ENCODE measurements around the gene APRT. TPM values are rescaled to one million over a fixed set of nuclear protein-coding genes. Genes with fewer than 3 reads are reported as not detected.

Gene APRT
- total RNA-seq, 1 donor from 2014 or later = 54.4 TPM

- TF ChIP-seq, protein P1, sequence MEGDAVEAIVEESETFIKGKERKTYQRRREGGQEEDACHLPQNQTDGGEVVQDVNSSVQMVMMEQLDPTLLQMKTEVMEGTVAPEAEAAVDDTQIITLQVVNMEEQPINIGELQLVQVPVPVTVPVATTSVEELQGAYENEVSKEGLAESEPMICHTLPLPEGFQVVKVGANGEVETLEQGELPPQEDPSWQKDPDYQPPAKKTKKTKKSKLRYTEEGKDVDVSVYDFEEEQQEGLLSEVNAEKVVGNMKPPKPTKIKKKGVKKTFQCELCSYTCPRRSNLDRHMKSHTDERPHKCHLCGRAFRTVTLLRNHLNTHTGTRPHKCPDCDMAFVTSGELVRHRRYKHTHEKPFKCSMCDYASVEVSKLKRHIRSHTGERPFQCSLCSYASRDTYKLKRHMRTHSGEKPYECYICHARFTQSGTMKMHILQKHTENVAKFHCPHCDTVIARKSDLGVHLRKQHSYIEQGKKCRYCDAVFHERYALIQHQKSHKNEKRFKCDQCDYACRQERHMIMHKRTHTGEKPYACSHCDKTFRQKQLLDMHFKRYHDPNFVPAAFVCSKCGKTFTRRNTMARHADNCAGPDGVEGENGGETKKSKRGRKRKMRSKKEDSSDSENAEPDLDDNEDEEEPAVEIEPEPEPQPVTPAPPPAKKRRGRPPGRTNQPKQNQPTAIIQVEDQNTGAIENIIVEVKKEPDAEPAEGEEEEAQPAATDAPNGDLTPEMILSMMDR (IDR thresholded peaks at IDR 0.05; ENCODE audit: partially characterized antibody, unreplicated experiment) = no peak
- Mint-ChIP-seq H3K4me3 (ENCODE audit: unreplicated experiment) (peak overlapping the region; percentile 42), H3K36me3 (ENCODE audit: unreplicated experiment) (no peaks in the 10 kb centered on the region), H3K27ac (ENCODE audit: unreplicated experiment) (no peak overlapping the region), H3K4me1 (ENCODE audit: low read depth, unreplicated experiment) (peaks cover 21% of the 10 kb centered on the region), H3K27me3 (ENCODE audit: unreplicated experiment) (peaks cover 11% of the 10 kb centered on the region), H3K9me3 (ENCODE audit: unreplicated experiment) (peaks cover 3% of the 10 kb centered on the region)
- peak; percentile 63 for DNase-seq
These were observed 41.9 kb downstream of the APRT start for GRCh38 chr16:88769617-88770460.

DNA sequence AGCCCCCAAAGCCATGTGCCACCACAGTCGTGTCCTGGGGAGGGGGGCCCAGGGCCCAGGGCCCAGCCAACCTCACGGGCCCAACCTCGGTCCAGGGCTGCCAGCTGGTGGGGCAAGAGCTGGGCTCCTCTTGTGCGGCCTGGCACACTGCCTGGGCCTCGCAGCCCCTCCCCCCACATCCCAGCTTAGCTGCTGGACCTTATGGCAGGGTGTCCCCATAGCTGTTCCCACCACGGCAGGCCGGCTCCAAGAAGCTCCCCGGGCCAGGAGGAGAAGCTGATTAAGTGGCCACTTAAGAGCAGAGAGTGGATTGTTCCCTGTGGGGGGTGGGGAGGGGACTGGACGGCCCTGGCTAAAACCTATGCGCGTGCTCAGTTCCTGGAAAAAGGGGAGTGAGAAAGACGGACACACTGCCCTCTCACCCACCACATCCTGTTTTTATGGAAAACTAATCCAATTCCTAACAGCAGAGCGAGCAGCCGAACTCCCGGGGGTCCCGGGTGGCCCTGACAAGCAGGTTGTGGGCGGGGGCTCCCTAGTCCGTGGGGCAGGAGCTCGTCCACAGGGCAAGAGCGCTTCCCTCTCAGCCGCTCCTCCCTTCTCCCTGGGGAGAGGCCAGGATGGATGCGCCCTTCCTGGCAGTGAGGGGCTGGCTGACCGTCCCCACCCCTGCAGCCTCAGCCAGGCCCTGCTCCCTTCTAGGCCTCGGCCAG lies 43.5 kb downstream of the APRT start:
- Mint-ChIP-seq H3K36me3 (ENCODE audit: unreplicated experiment) (no peaks in the 10 kb centered on the region), H3K4me1 (ENCODE audit: low read depth, unreplicated experiment) (peaks cover 21% of the 10 kb centered on the region), H3K27me3 (ENCODE audit: unreplicated experiment) (peaks cover 6% of the 10 kb centered on the region), H3K9me3 (ENCODE audit: unreplicated experiment) (peaks cover 1% of the 10 kb centered on the region), H3K4me3 (ENCODE audit: unreplicated experiment) (peak overlapping the region; percentile 38), H3K27ac (ENCODE audit: unreplicated experiment) (no peak overlapping the region)
- peak; percentile 72 for DNase-seq
- TF ChIP-seq, protein P1 (IDR thresholded peaks at IDR 0.05; ENCODE audit: partially characterized antibody, unreplicated experiment) = no peak

DNA sequence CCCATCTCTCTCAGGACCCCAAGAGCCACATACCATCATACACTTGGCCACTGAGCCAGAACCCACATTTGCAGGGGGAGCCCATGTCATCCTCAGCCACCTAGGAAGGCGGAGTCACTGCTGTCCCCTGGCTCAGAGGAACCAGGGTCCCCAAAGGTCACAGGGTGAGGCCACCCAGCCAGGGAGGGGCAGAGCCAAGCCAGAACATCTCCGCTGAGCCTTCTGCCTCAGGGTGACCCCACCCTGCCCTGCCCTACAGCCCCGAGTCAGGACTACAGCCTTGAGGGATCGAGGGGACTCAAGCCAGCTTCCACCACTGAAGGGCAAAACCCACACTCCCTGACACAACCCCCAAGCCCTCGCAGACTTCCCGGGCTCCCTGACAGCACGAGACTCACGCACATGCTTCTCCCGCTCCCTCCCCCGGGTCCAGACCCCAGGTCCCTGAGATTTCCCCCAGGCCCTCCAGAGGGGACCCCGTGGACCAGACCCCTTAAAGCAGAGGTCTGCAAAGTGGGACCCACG lies 44.1 kb downstream of the APRT start:
- H3K36me3 Mint-ChIP-seq (ENCODE audit: unreplicated experiment) = no peaks in the 10 kb centered on the region
- peak overlapping the region; percentile 50 for H3K27ac Mint-ChIP-seq (ENCODE audit: unreplicated experiment)
- H3K9me3 Mint-ChIP-seq (ENCODE audit: unreplicated experiment) = no peaks in the 10 kb centered on the region
- TF ChIP-seq, protein P1 (IDR thresholded peaks at IDR 0.05; ENCODE audit: partially characterized antibody, unreplicated experiment) = no peak
- DNase-seq = no peak
- peaks cover 3% of the 10 kb centered on the region for H3K27me3 Mint-ChIP-seq (ENCODE audit: unreplicated experiment)
- H3K4me3 Mint-ChIP-seq (ENCODE audit: unreplicated experiment) = peak overlapping the region; percentile 38
- peaks cover 20% of the 10 kb centered on the region for H3K4me1 Mint-ChIP-seq (ENCODE audit: low read depth, unreplicated experiment)

DNA sequence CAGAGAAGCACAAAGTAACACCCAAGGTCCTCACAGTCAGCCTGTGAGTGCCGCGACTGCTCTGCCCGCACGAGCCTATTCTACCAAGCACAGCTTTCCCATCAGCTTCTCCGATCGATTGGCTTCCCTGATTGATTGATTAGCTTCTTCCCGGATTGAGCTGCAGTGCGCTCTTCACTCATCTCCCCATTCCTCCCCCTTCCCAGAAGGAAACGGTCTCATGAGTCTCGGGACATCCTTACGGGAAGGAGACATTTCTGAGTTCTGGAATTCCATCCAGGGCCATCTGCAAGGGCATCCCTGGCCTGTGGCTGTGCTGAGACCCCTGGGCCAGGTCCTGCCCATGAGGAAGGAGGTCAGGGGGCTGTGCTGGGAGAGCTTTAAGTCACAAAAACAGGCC lies 44.8 kb downstream of the APRT start:
- peaks cover 20% of the 10 kb centered on the region for H3K4me1 Mint-ChIP-seq (ENCODE audit: low read depth, unreplicated experiment)
- H3K9me3 Mint-ChIP-seq (ENCODE audit: unreplicated experiment) = no peaks in the 10 kb centered on the region
- no peaks in the 10 kb centered on the region for H3K36me3 Mint-ChIP-seq (ENCODE audit: unreplicated experiment)
- no peak overlapping the region for H3K4me3 Mint-ChIP-seq (ENCODE audit: unreplicated experiment)
- peaks cover 3% of the 10 kb centered on the region for H3K27me3 Mint-ChIP-seq (ENCODE audit: unreplicated experiment)
- no peak overlapping the region for H3K27ac Mint-ChIP-seq (ENCODE audit: unreplicated experiment)
- TF ChIP-seq, protein P1 (IDR thresholded peaks at IDR 0.05; ENCODE audit: partially characterized antibody, unreplicated experiment) = no peak
- DNase-seq = no peak

Measured in glutamatergic neuron (in vitro differentiated cells).